ENCODE measurements around the gene TRIM71.

TRIM71 gene

DNA sequence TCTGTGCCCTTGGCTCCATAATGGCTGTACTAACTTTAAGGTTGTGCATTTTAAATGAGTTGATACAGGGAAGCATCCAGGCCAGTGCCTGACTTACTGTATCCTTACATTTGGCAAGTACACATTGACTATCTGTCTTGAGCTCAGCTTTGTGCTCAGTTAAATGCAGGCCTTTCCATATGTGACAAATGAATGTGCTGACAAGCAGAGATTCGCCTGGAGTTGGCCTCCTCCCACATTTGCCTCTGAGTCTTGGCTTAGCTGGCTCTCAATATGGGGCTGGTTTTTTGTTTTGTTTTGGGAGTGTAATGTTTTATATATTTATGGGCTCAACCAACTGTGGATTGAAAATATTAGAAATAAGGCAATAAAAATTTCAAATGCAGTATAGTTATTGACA, 29.7 kb downstream of the TRIM71 start:
- H3K9me3 ChIP-seq (ENCODE audit: insufficient read depth, low read length, severe bottlenecking): no peaks in the 10 kb centered on the region
- no peaks in the 10 kb centered on the region for H3K79me2 ChIP-seq (ENCODE audit: insufficient read depth, low read length)
- no peak for ATAC-seq (ENCODE audit: insufficient read depth, low read depth)
- H4K20me1 ChIP-seq (ENCODE audit: insufficient read depth, low read length): no peaks in the 10 kb centered on the region
- H3K9ac ChIP-seq (ENCODE audit: low read depth, low read length): no peak overlapping the region
- no peak overlapping the region for H3K27ac ChIP-seq (ENCODE audit: low read length)
- peaks cover 16% of the 10 kb centered on the region for H3K4me1 ChIP-seq (ENCODE audit: insufficient read depth, low read length)
- no peak for TF ChIP-seq EZH2 (IDR thresholded peaks at IDR 0.05; ENCODE audit: borderline replicate concordance, low read depth, low read length, severe bottlenecking)
- TF ChIP-seq, protein P1, sequence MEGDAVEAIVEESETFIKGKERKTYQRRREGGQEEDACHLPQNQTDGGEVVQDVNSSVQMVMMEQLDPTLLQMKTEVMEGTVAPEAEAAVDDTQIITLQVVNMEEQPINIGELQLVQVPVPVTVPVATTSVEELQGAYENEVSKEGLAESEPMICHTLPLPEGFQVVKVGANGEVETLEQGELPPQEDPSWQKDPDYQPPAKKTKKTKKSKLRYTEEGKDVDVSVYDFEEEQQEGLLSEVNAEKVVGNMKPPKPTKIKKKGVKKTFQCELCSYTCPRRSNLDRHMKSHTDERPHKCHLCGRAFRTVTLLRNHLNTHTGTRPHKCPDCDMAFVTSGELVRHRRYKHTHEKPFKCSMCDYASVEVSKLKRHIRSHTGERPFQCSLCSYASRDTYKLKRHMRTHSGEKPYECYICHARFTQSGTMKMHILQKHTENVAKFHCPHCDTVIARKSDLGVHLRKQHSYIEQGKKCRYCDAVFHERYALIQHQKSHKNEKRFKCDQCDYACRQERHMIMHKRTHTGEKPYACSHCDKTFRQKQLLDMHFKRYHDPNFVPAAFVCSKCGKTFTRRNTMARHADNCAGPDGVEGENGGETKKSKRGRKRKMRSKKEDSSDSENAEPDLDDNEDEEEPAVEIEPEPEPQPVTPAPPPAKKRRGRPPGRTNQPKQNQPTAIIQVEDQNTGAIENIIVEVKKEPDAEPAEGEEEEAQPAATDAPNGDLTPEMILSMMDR (IDR thresholded peaks at IDR 0.05; ENCODE audit: borderline replicate concordance, extremely low read depth, low read length, poor library complexity, severe bottlenecking): no peak
- H3K4me2 ChIP-seq (ENCODE audit: insufficient read depth, low read length): no peak overlapping the region
- no peak overlapping the region for H3K4me3 ChIP-seq (ENCODE audit: low read depth in 1 of 2, low read length in 2 of 2)
- H2AFZ ChIP-seq (ENCODE audit: low read depth, low read length): no peak overlapping the region
- no peaks in the 10 kb centered on the region for H3K36me3 ChIP-seq (ENCODE audit: insufficient read depth, low read length)
- DNase-seq: no peak
- no peaks in the 10 kb centered on the region for H3K27me3 ChIP-seq (ENCODE audit: insufficient read depth, low read length, poor library complexity)

DNA sequence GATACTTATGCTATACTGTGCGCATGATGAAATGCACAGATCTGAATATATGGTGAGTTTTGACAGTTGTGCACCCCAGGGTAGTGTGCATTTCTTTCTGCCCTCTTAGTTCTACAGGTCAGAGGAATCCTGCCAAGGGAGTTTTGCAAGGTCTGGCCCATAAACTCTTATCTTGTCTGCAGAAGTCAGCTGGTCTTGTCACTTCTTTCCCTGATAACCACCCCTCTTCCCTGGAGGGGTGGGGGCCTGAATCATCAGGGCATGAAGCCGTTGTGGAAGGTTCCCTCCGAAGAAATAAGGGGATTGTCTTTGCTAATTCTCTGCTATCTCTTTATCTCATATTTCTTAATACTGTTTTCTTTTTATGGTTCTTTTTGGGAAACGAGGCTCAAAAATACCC, 30.4 kb downstream of the TRIM71 start:
- no peak for ATAC-seq (ENCODE audit: insufficient read depth, low read depth)
- Histone ChIP-seq H3K4me2 (ENCODE audit: insufficient read depth, low read length) (no peak overlapping the region), H3K9ac (ENCODE audit: low read depth, low read length) (no peak overlapping the region), H3K9me3 (ENCODE audit: insufficient read depth, low read length, severe bottlenecking) (no peaks in the 10 kb centered on the region), H3K4me3 (ENCODE audit: low read depth in 1 of 2, low read length in 2 of 2) (no peak overlapping the region), H3K27me3 (ENCODE audit: insufficient read depth, low read length, poor library complexity) (no peaks in the 10 kb centered on the region), H3K27ac (ENCODE audit: low read length) (no peak overlapping the region), H2AFZ (ENCODE audit: low read depth, low read length) (no peak overlapping the region), H3K4me1 (ENCODE audit: insufficient read depth, low read length) (peaks cover 9% of the 10 kb centered on the region; the same call in 1 of the 2 replicates), H3K79me2 (ENCODE audit: insufficient read depth, low read length) (no peaks in the 10 kb centered on the region), H3K36me3 (ENCODE audit: insufficient read depth, low read length) (no peaks in the 10 kb centered on the region), H4K20me1 (ENCODE audit: insufficient read depth, low read length) (no peaks in the 10 kb centered on the region)
- no peak for DNase-seq
- TF ChIP-seq, protein P1 (IDR thresholded peaks at IDR 0.05; ENCODE audit: borderline replicate concordance, extremely low read depth, low read length, poor library complexity, severe bottlenecking): no peak
- TF ChIP-seq EZH2 (IDR thresholded peaks at IDR 0.05; ENCODE audit: borderline replicate concordance, low read depth, low read length, severe bottlenecking): no peak

DNA sequence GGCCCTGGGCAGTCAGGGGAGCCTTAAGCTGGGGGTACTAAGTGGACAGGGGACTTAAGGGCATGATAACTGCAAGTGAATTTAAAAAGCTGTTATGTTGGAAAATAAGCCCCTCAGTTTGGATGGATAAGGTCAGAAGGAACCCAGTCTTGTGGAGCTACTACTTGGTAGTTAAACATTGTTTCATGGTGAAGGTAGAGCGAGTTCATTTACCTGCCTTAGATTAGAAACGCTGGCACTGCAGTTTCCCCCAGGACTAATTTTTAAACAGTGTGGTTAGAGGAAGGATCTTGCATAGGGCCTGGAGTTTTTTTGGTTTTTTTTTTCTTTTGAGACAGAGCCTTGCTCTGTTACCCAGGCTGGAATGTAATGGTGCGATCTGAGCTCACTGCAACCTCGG, 31.2 kb downstream of the TRIM71 start:
- Histone ChIP-seq H3K27ac (ENCODE audit: low read length) (no peak overlapping the region), H3K79me2 (ENCODE audit: insufficient read depth, low read length) (no peaks in the 10 kb centered on the region), H3K4me1 (ENCODE audit: insufficient read depth, low read length) (peaks cover 8% of the 10 kb centered on the region; the same call in 1 of the 2 replicates), H3K9me3 (ENCODE audit: insufficient read depth, low read length, severe bottlenecking) (no peaks in the 10 kb centered on the region), H4K20me1 (ENCODE audit: insufficient read depth, low read length) (no peaks in the 10 kb centered on the region), H3K36me3 (ENCODE audit: insufficient read depth, low read length) (no peaks in the 10 kb centered on the region), H3K27me3 (ENCODE audit: insufficient read depth, low read length, poor library complexity) (no peaks in the 10 kb centered on the region), H3K4me2 (ENCODE audit: insufficient read depth, low read length) (no peak overlapping the region), H2AFZ (ENCODE audit: low read depth, low read length) (no peak overlapping the region), H3K9ac (ENCODE audit: low read depth, low read length) (no peak overlapping the region), H3K4me3 (ENCODE audit: low read depth in 1 of 2, low read length in 2 of 2) (no peak overlapping the region)
- DNase-seq (no peak), ATAC-seq (ENCODE audit: insufficient read depth, low read depth) (no peak)
- TF ChIP-seq, protein P1 (IDR thresholded peaks at IDR 0.05; ENCODE audit: borderline replicate concordance, extremely low read depth, low read length, poor library complexity, severe bottlenecking): no peak
- no peak for TF ChIP-seq EZH2 (IDR thresholded peaks at IDR 0.05; ENCODE audit: borderline replicate concordance, low read depth, low read length, severe bottlenecking)

DNA sequence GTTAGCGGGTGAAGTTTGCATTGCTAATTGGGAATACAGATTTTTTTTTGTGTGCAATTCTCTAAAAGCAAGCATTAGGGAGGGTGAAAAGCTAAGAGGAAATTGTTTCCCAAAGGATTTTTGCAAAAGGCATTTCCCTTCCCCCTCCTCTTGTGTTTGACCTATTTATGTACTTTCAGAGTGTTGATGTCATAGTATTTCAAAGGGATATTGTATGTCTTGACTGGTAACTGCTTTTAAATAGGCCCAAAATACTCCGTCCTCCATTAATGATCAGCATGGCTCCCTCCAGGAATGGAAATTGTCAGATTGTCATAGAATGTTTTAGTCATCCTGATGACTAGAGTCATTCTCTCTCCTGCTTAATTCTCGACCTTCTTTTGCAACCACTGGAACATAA, 32.4 kb downstream of the TRIM71 start:
- Histone ChIP-seq H4K20me1 (ENCODE audit: insufficient read depth, low read length) (no peaks in the 10 kb centered on the region), H3K9me3 (ENCODE audit: insufficient read depth, low read length, severe bottlenecking) (no peaks in the 10 kb centered on the region), H3K9ac (ENCODE audit: low read depth, low read length) (no peak overlapping the region), H3K27me3 (ENCODE audit: insufficient read depth, low read length, poor library complexity) (no peaks in the 10 kb centered on the region), H3K27ac (ENCODE audit: low read length) (no peak overlapping the region), H2AFZ (ENCODE audit: low read depth, low read length) (no peak overlapping the region), H3K79me2 (ENCODE audit: insufficient read depth, low read length) (no peaks in the 10 kb centered on the region), H3K4me2 (ENCODE audit: insufficient read depth, low read length) (no peak overlapping the region), H3K4me3 (ENCODE audit: low read depth in 1 of 2, low read length in 2 of 2) (no peak overlapping the region), H3K4me1 (ENCODE audit: insufficient read depth, low read length) (peaks cover 8% of the 10 kb centered on the region; the same call in 1 of the 2 replicates), H3K36me3 (ENCODE audit: insufficient read depth, low read length) (no peaks in the 10 kb centered on the region)
- DNase-seq (no peak), ATAC-seq (ENCODE audit: insufficient read depth, low read depth) (no peak)
- TF ChIP-seq, protein P1 (IDR thresholded peaks at IDR 0.05; ENCODE audit: borderline replicate concordance, extremely low read depth, low read length, poor library complexity, severe bottlenecking): no peak
- no peak for TF ChIP-seq EZH2 (IDR thresholded peaks at IDR 0.05; ENCODE audit: borderline replicate concordance, low read depth, low read length, severe bottlenecking)

Measured in DND-41 (cell line).